ENCODE data around the gene PRDM7. TPM values are rescaled to one million over a fixed set of nuclear protein-coding genes. Genes with fewer than 3 reads are reported as not detected.
"Not testable (repeated sequence)": the region's sequence is repeated elsewhere in the genome, so short reads cannot be mapped to it uniquely, and the experiment has no call there.

The PRDM7 gene
- total RNA-seq, 1 experiment from 2014 or later: not detected

DNA sequence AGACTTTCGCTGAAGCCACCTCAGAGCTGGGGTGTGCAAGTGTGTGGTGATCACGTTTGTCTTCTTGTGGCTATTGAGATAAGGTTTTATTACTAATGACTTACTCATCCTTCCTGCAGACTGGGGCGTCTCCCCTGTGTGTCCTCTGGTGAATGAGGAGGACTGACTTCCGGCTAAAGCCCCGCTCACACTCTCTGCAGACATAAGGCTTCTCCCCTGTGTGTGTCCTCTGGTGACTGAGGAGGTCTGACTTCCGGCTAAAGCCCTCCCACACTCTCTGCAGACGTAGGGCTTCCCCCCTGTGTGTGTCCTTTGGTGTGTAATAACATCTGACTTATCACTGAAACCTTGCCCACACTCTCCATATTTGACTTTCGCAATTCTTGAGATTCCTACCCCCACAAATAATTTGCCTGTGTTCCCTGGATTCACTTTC is 19.4 kb downstream of the PRDM7 start:
- no peaks in the 10 kb centered on the region for H3K36me3 ChIP-seq (ENCODE audit: insufficient read depth, low read length)
- no peak for DNase-seq
- no peak overlapping the region for H3K9ac ChIP-seq (ENCODE audit: low read length)
- H2AFZ ChIP-seq (ENCODE audit: low read length): 0 out of 2 replicates have a peak overlapping the region, but pooled peaks have one; percentile 30
- H3K27ac ChIP-seq (ENCODE audit: low read length): no peak overlapping the region
- H3K27me3 ChIP-seq (ENCODE audit: low read length): no peaks in the 10 kb centered on the region; the same call in 1 of the 2 replicates
- H3K9me3 ChIP-seq (ENCODE audit: low read length): peaks cover 5% of the 10 kb centered on the region; the same call in 1 of the 2 replicates
- peak overlapping the region; percentile 6 for H3K4me2 ChIP-seq (ENCODE audit: low read depth, low read length, poor library complexity, severe bottlenecking)
- no peaks in the 10 kb centered on the region for H3K79me2 ChIP-seq (ENCODE audit: low read length)
- no peaks in the 10 kb centered on the region; the same call in 1 of the 2 replicates for H3K4me1 ChIP-seq (ENCODE audit: low read length)
- no peak overlapping the region for H3K4me3 ChIP-seq (ENCODE audit: low read length)
- no peaks in the 10 kb centered on the region for H3K9me2 ChIP-seq (replicated peaks; ENCODE audit: insufficient read depth, low read length)
- H4K20me1 ChIP-seq (ENCODE audit: insufficient read depth, low read depth, low read length): no peaks in the 10 kb centered on the region

GRCh38 chr16:90056521-90056920 is 20.6 kb downstream of the PRDM7 start:
- H3K36me3 ChIP-seq (ENCODE audit: insufficient read depth, low read length); H3K9ac ChIP-seq (ENCODE audit: low read length); H3K79me2 ChIP-seq (ENCODE audit: low read length); H3K9me3 ChIP-seq (ENCODE audit: low read length); H3K4me3 ChIP-seq (ENCODE audit: low read length); H3K27me3 ChIP-seq (ENCODE audit: low read length); H3K9me2 ChIP-seq (replicated peaks; ENCODE audit: insufficient read depth, low read length); DNase-seq; H3K4me1 ChIP-seq (ENCODE audit: low read length); H2AFZ ChIP-seq (ENCODE audit: low read length); H4K20me1 ChIP-seq (ENCODE audit: insufficient read depth, low read depth, low read length); H3K27ac ChIP-seq (ENCODE audit: low read length); H3K4me2 ChIP-seq (ENCODE audit: low read depth, low read length, poor library complexity, severe bottlenecking): not testable (repeated sequence)

DNA sequence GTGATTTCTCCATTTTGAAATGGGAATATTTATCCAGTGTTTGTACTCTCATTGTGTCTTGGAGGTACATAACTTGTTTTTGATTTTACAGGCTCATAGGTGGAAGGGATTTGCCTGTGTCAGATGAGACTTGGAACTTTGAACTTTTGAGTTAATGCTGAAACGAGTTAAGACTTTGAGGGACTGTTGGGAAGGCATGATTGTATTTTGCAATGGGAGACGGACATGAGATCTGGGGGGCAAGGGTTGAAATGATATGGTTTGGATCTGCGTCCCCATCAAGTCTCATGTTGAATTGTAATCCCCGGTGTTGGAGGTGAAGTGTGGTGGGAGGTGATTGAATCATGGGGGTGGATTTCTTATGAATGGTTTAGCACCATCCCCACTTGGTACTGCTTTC is 21.8 kb downstream of the PRDM7 start:
- H3K9me3 ChIP-seq (ENCODE audit: low read length): peaks cover 5% of the 10 kb centered on the region; the same call in 1 of the 2 replicates
- H2AFZ ChIP-seq (ENCODE audit: low read length): no peak overlapping the region
- H3K4me1 ChIP-seq (ENCODE audit: low read length): no peaks in the 10 kb centered on the region; the same call in 1 of the 2 replicates
- H3K9me2 ChIP-seq (replicated peaks; ENCODE audit: insufficient read depth, low read length): no peaks in the 10 kb centered on the region
- no peak overlapping the region for H3K9ac ChIP-seq (ENCODE audit: low read length)
- no peak overlapping the region for H3K4me2 ChIP-seq (ENCODE audit: low read depth, low read length, poor library complexity, severe bottlenecking)
- DNase-seq: no peak
- H3K27ac ChIP-seq (ENCODE audit: low read length): no peak overlapping the region
- H4K20me1 ChIP-seq (ENCODE audit: insufficient read depth, low read depth, low read length): no peaks in the 10 kb centered on the region
- no peaks in the 10 kb centered on the region for H3K79me2 ChIP-seq (ENCODE audit: low read length)
- no peak overlapping the region for H3K4me3 ChIP-seq (ENCODE audit: low read length)
- H3K36me3 ChIP-seq (ENCODE audit: insufficient read depth, low read length): no peaks in the 10 kb centered on the region
- no peaks in the 10 kb centered on the region; the same call in 1 of the 2 replicates for H3K27me3 ChIP-seq (ENCODE audit: low read length)

GRCh38 chr16:90054554-90054953 is 22.6 kb downstream of the PRDM7 start:
- Histone ChIP-seq H3K27me3 (ENCODE audit: low read length) (no peaks in the 10 kb centered on the region; the same call in 1 of the 2 replicates), H2AFZ (ENCODE audit: low read length) (no peak overlapping the region), H3K9me2 (replicated peaks; ENCODE audit: insufficient read depth, low read length) (no peaks in the 10 kb centered on the region), H3K27ac (ENCODE audit: low read length) (no peak overlapping the region), H3K4me2 (ENCODE audit: low read depth, low read length, poor library complexity, severe bottlenecking) (no peak overlapping the region), H3K9ac (ENCODE audit: low read length) (no peak overlapping the region), H3K9me3 (ENCODE audit: low read length) (peaks cover 5% of the 10 kb centered on the region; the same call in 1 of the 2 replicates), H3K4me1 (ENCODE audit: low read length) (no peaks in the 10 kb centered on the region; the same call in 1 of the 2 replicates), H3K79me2 (ENCODE audit: low read length) (no peaks in the 10 kb centered on the region), H3K4me3 (ENCODE audit: low read length) (no peak overlapping the region), H4K20me1 (ENCODE audit: insufficient read depth, low read depth, low read length) (no peaks in the 10 kb centered on the region), H3K36me3 (ENCODE audit: insufficient read depth, low read length) (no peaks in the 10 kb centered on the region)
- no peak for DNase-seq

GRCh38 chr16:90053902-90054500 is 23.1 kb downstream of the PRDM7 start:
- Histone ChIP-seq H3K4me3 (ENCODE audit: low read length) (no peak overlapping the region), H4K20me1 (ENCODE audit: insufficient read depth, low read depth, low read length) (no peaks in the 10 kb centered on the region), H3K4me2 (ENCODE audit: low read depth, low read length, poor library complexity, severe bottlenecking) (no peak overlapping the region), H2AFZ (ENCODE audit: low read length) (no peak overlapping the region), H3K9ac (ENCODE audit: low read length) (no peak overlapping the region), H3K9me3 (ENCODE audit: low read length) (peaks cover 5% of the 10 kb centered on the region; the same call in 1 of the 2 replicates), H3K27me3 (ENCODE audit: low read length) (no peaks in the 10 kb centered on the region; the same call in 1 of the 2 replicates), H3K36me3 (ENCODE audit: insufficient read depth, low read length) (no peaks in the 10 kb centered on the region), H3K9me2 (replicated peaks; ENCODE audit: insufficient read depth, low read length) (no peaks in the 10 kb centered on the region), H3K4me1 (ENCODE audit: low read length) (no peaks in the 10 kb centered on the region; the same call in 1 of the 2 replicates), H3K79me2 (ENCODE audit: low read length) (no peaks in the 10 kb centered on the region), H3K27ac (ENCODE audit: low read length) (no peak overlapping the region)
- no peak for DNase-seq

GRCh38 chr16:90050969-90051368 is 26.2 kb downstream of the PRDM7 start:
- no peak overlapping the region for H3K9ac ChIP-seq (ENCODE audit: low read length)
- no peak overlapping the region for H2AFZ ChIP-seq (ENCODE audit: low read length)
- peaks cover 5% of the 10 kb centered on the region; the same call in 1 of the 2 replicates for H3K9me3 ChIP-seq (ENCODE audit: low read length)
- H3K27me3 ChIP-seq (ENCODE audit: low read length): no peaks in the 10 kb centered on the region; the same call in 1 of the 2 replicates
- H3K4me2 ChIP-seq (ENCODE audit: low read depth, low read length, poor library complexity, severe bottlenecking): no peak overlapping the region
- no peaks in the 10 kb centered on the region for H3K36me3 ChIP-seq (ENCODE audit: insufficient read depth, low read length)
- no peaks in the 10 kb centered on the region for H3K4me1 ChIP-seq (ENCODE audit: low read length)
- no peaks in the 10 kb centered on the region for H3K9me2 ChIP-seq (replicated peaks; ENCODE audit: insufficient read depth, low read length)
- no peak overlapping the region for H3K4me3 ChIP-seq (ENCODE audit: low read length)
- H3K79me2 ChIP-seq (ENCODE audit: low read length): no peaks in the 10 kb centered on the region
- no peak overlapping the region for H3K27ac ChIP-seq (ENCODE audit: low read length)
- no peak for DNase-seq
- no peaks in the 10 kb centered on the region for H4K20me1 ChIP-seq (ENCODE audit: insufficient read depth, low read depth, low read length)

- no peaks in the 10 kb centered on the region for H3K4me1 ChIP-seq (ENCODE audit: low read length)
These were observed 28.3 kb downstream of the PRDM7 start for GRCh38 chr16:90048737-90049330.

DNA sequence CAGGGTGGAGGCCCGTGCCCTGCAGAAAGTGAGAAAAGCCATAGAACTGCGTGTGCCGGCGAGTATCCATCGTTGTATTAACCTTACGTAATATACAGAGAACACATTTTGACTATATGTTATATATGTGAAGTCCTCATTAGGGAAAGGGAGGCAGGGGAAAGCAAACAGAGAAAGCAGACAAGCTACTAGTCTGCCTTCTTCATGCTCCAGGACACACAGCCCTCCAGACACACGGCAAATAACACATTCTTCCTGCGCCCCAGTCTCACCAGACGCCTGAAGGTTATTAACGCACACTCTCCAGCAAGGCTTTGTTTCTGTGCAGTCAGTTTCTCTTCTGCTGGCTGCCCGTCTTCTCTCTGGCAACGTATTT is 28.8 kb downstream of the PRDM7 start:
- no peak overlapping the region for H3K27ac ChIP-seq (ENCODE audit: low read length)
- no peaks in the 10 kb centered on the region for H3K36me3 ChIP-seq (ENCODE audit: insufficient read depth, low read length)
- no peak overlapping the region for H3K9ac ChIP-seq (ENCODE audit: low read length)
- H3K4me3 ChIP-seq (ENCODE audit: low read length): no peak overlapping the region
- no peaks in the 10 kb centered on the region for H3K27me3 ChIP-seq (ENCODE audit: low read length)
- no peaks in the 10 kb centered on the region for H3K9me3 ChIP-seq (ENCODE audit: low read length)
- no peak overlapping the region for H3K4me2 ChIP-seq (ENCODE audit: low read depth, low read length, poor library complexity, severe bottlenecking)
- no peaks in the 10 kb centered on the region for H3K4me1 ChIP-seq (ENCODE audit: low read length)
- H2AFZ ChIP-seq (ENCODE audit: low read length): no peak overlapping the region
- no peak for DNase-seq
- no peaks in the 10 kb centered on the region for H3K79me2 ChIP-seq (ENCODE audit: low read length)
- no peaks in the 10 kb centered on the region for H3K9me2 ChIP-seq (replicated peaks; ENCODE audit: insufficient read depth, low read length)
- H4K20me1 ChIP-seq (ENCODE audit: insufficient read depth, low read depth, low read length): no peaks in the 10 kb centered on the region; the same call in 1 of the 2 replicates

More at GRCh38 chr16:90048737-90049330, 28.3 kb downstream of the PRDM7 start:
- Histone ChIP-seq H3K27ac (ENCODE audit: low read length) (no peak overlapping the region), H3K9me3 (ENCODE audit: low read length) (no peaks in the 10 kb centered on the region; the same call in 1 of the 2 replicates), H3K36me3 (ENCODE audit: insufficient read depth, low read length) (no peaks in the 10 kb centered on the region), H3K4me3 (ENCODE audit: low read length) (no peak overlapping the region), H4K20me1 (ENCODE audit: insufficient read depth, low read depth, low read length) (no peaks in the 10 kb centered on the region; the same call in 1 of the 2 replicates), H3K79me2 (ENCODE audit: low read length) (no peaks in the 10 kb centered on the region), H3K4me2 (ENCODE audit: low read depth, low read length, poor library complexity, severe bottlenecking) (no peak overlapping the region), H2AFZ (ENCODE audit: low read length) (no peak overlapping the region), H3K9me2 (replicated peaks; ENCODE audit: insufficient read depth, low read length) (no peaks in the 10 kb centered on the region), H3K9ac (ENCODE audit: low read length) (no peak overlapping the region), H3K27me3 (ENCODE audit: low read length) (no peaks in the 10 kb centered on the region)
- DNase-seq: no peak

Data from Karpas-422 (cell line).